ENCODE results near the gene ALDH3B1.
A peak's percentile ranks its signal among the peaks of the same experiment; 100 is the strongest.

The ALDH3B1 gene

GRCh38 chr11:68040957-68041591, 30.9 kb downstream of the ALDH3B1 start:
- H3K27me3 Mint-ChIP-seq: no peaks in the 10 kb centered on the region
- H3K4me1 Mint-ChIP-seq: peaks cover 37% of the 10 kb centered on the region
- no peak for DNase-seq (ENCODE audit: low spot score in 2 of 2)
- H3K4me3 Mint-ChIP-seq: peak overlapping the region; percentile 91
- ATAC-seq (replicated peaks; ENCODE audit: extremely low read depth, poor library complexity, severe bottlenecking): no peak
- no peaks in the 10 kb centered on the region for H3K9me3 Mint-ChIP-seq
- peak overlapping the region; percentile 90 for H3K27ac Mint-ChIP-seq (ENCODE audit: low read depth)
- peaks cover 12% of the 10 kb centered on the region for H3K36me3 Mint-ChIP-seq (ENCODE audit: insufficient read depth)

DNA sequence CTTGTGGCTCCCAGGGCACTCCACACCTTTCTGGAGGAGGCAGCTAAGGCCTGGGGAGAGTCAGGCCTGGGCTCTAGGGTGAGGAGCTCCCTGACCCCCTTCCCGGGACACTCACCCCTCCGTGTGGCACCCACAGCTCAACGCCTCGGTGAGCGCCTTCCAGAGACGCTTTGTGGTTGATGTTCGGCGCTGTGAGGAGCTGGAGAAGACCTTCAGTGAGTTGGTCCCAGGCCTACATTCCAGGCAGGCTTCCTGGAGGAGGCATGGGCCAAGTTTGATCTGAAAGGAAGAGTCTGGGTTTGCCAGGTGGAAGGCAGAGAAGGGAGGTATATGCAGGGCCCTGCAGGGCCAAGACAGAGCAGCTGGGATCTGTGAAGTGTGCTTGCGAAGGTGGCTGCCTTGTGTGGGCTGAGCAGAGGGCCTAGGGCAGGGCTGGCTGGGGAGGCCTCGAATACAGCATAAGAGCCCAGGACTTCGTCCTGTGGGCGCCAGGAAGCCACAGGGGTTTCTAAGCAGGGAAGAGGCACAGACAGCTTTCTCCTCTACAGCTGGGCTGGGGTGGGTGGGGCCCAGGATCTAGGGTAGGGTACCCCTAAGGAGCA, 31.6 kb downstream of the ALDH3B1 start:
- no peaks in the 10 kb centered on the region for H3K27me3 Mint-ChIP-seq
- peak overlapping the region; percentile 91 for H3K4me3 Mint-ChIP-seq
- H3K27ac Mint-ChIP-seq (ENCODE audit: low read depth): no peak overlapping the region
- H3K9me3 Mint-ChIP-seq: no peaks in the 10 kb centered on the region
- no peak for DNase-seq (ENCODE audit: low spot score in 2 of 2)
- peaks cover 13% of the 10 kb centered on the region for H3K36me3 Mint-ChIP-seq (ENCODE audit: insufficient read depth)
- peaks cover 34% of the 10 kb centered on the region for H3K4me1 Mint-ChIP-seq
- ATAC-seq (replicated peaks; ENCODE audit: extremely low read depth, poor library complexity, severe bottlenecking): no peak

GRCh38 chr11:68042219-68043028, 32.3 kb downstream of the ALDH3B1 start:
- Mint-ChIP-seq H3K36me3 (ENCODE audit: insufficient read depth) (peaks cover 12% of the 10 kb centered on the region), H3K27ac (ENCODE audit: low read depth) (no peak overlapping the region), H3K9me3 (no peaks in the 10 kb centered on the region), H3K4me3 (no peak overlapping the region), H3K4me1 (peaks cover 27% of the 10 kb centered on the region), H3K27me3 (no peaks in the 10 kb centered on the region)
- DNase-seq (ENCODE audit: low spot score in 2 of 2): no peak
- ATAC-seq (replicated peaks; ENCODE audit: extremely low read depth, poor library complexity, severe bottlenecking): no peak

DNA sequence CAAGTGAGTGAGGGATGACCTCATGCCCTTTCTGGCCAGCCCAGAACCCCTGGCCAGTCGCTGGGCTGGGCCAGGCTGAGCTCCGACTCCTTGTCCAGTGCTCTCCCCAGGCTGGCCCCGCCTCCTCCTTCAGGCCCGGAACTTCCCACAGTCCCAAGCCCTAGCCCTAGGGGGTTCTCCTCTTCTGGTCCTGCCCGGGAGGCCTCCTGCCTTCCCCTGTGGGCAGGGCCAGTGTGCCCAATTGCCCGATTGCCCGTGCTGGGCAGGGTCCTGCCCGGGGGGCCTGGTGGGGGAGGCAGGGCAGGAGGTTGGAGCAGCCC, 32.9 kb downstream of the ALDH3B1 start:
- DNase-seq (ENCODE audit: low spot score in 2 of 2) (no peak), ATAC-seq (replicated peaks; ENCODE audit: extremely low read depth, poor library complexity, severe bottlenecking) (no peak)
- Mint-ChIP-seq H3K4me1 (peaks cover 25% of the 10 kb centered on the region), H3K4me3 (no peak overlapping the region), H3K27ac (ENCODE audit: low read depth) (no peak overlapping the region), H3K9me3 (no peaks in the 10 kb centered on the region), H3K27me3 (no peaks in the 10 kb centered on the region), H3K36me3 (ENCODE audit: insufficient read depth) (peaks cover 15% of the 10 kb centered on the region)

DNA sequence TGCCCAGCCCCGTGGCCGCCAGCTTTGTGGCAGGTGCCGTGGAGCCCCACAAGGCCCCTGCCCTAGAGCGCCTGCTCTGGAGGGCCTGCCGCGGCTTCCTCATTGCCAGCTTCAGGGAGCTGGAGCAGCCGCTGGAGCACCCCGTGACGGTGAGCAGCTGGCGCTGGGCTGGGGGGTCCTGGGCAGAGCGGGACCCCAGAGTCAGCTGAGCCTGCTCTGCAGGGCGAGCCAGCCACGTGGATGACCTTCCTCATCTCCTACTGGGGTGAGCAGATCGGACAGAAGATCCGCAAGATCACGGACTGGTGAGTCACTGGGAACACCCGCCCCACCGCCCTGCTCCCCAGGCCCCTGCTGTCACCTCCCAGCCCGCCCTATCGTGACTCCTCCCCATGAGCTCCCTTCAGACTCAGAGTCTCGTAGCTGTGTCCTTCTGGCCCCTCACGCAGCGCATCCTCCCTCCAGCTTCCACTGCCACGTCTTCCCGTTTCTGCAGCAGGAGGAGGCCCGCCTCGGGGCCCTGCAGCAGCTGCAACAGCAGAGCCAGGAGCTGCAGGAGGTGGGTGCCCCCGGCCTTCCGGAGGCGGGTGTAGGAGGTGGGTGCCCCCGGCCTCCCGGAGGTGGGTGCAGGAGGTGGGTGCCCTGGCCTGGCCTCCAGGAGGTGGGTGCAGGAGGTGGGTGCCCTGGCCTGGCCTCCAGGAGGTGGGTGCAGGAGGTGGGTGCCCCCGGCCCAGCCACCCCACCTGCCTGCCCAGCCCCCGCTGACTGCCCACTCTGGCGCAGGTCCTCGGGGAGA, 33.4 kb downstream of the ALDH3B1 start:
- Mint-ChIP-seq H3K9me3 (no peaks in the 10 kb centered on the region), H3K36me3 (ENCODE audit: insufficient read depth) (peaks cover 13% of the 10 kb centered on the region), H3K4me3 (no peak overlapping the region), H3K4me1 (peaks cover 25% of the 10 kb centered on the region), H3K27ac (ENCODE audit: low read depth) (no peak overlapping the region), H3K27me3 (no peaks in the 10 kb centered on the region)
- ATAC-seq (replicated peaks; ENCODE audit: extremely low read depth, poor library complexity, severe bottlenecking) (no peak), DNase-seq (ENCODE audit: low spot score in 2 of 2) (no peak)

DNA sequence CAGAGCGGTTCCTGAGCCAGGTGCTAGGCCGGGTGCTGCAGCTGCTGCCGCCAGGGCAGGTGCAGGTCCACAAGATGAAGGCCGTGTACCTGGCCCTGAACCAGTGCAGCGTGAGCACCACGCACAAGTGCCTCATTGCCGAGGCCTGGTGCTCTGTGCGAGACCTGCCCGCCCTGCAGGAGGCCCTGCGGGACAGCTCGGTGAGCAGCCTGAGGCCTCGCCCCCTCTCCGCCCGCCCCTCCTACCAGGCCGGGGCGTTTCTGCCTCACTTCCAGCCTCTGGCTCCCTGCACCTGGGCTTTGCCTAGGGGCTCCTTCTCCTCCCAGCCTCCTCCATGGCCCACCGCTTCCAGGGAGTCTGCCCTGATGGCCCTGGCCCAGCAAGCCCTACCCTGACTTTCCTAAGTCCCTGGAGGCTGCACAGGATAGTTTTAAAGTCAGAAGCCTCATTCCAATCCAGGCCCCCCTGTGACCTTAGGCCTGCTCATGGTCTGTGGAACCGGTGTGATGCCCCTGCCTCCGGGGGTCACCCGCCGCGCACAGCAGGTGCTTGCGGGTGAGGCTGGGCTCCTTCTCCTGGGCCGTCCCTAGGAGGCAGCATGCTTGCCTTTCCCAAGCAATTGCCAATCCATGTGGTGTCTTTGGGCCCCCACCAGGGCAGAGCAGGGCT, 34.2 kb downstream of the ALDH3B1 start:
- ATAC-seq (replicated peaks; ENCODE audit: extremely low read depth, poor library complexity, severe bottlenecking): no peak
- H3K9me3 Mint-ChIP-seq: no peaks in the 10 kb centered on the region
- H3K27ac Mint-ChIP-seq (ENCODE audit: low read depth): no peak overlapping the region
- peaks cover 16% of the 10 kb centered on the region for H3K36me3 Mint-ChIP-seq (ENCODE audit: insufficient read depth)
- peak overlapping the region; percentile 27 for H3K4me3 Mint-ChIP-seq
- peaks cover 22% of the 10 kb centered on the region for H3K4me1 Mint-ChIP-seq
- H3K27me3 Mint-ChIP-seq: no peaks in the 10 kb centered on the region
- DNase-seq (ENCODE audit: low spot score in 2 of 2): no peak

DNA sequence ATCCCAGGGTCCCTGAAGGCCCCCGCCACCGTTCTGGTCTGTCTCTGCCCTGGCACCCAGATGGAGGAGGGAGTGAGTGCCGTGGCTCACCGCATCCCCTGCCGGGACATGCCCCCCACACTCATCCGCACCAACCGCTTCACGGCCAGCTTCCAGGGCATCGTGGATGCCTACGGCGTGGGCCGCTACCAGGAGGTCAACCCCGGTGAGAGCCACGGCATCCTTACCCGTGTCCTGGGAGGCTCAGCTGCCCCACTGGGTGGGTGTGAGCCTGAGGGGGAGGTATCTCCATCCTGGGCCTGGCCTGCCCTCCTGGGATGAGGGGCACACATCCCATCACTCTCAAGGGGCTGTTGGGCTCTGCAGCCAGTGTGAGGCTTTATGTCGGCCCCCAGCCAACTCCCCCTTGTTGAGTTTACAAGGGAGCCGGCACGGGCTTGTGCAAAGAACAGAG, 34.8 kb downstream of the ALDH3B1 start:
- DNase-seq (ENCODE audit: low spot score in 2 of 2) (no peak), ATAC-seq (replicated peaks; ENCODE audit: extremely low read depth, poor library complexity, severe bottlenecking) (no peak)
- peaks cover 16% of the 10 kb centered on the region for H3K36me3 Mint-ChIP-seq (ENCODE audit: insufficient read depth)
- H3K27me3 Mint-ChIP-seq: no peaks in the 10 kb centered on the region
- no peaks in the 10 kb centered on the region for H3K9me3 Mint-ChIP-seq
- peaks cover 16% of the 10 kb centered on the region for H3K4me1 Mint-ChIP-seq
- H3K27ac Mint-ChIP-seq (ENCODE audit: low read depth): no peak overlapping the region
- H3K4me3 Mint-ChIP-seq: no peak overlapping the region

DNA sequence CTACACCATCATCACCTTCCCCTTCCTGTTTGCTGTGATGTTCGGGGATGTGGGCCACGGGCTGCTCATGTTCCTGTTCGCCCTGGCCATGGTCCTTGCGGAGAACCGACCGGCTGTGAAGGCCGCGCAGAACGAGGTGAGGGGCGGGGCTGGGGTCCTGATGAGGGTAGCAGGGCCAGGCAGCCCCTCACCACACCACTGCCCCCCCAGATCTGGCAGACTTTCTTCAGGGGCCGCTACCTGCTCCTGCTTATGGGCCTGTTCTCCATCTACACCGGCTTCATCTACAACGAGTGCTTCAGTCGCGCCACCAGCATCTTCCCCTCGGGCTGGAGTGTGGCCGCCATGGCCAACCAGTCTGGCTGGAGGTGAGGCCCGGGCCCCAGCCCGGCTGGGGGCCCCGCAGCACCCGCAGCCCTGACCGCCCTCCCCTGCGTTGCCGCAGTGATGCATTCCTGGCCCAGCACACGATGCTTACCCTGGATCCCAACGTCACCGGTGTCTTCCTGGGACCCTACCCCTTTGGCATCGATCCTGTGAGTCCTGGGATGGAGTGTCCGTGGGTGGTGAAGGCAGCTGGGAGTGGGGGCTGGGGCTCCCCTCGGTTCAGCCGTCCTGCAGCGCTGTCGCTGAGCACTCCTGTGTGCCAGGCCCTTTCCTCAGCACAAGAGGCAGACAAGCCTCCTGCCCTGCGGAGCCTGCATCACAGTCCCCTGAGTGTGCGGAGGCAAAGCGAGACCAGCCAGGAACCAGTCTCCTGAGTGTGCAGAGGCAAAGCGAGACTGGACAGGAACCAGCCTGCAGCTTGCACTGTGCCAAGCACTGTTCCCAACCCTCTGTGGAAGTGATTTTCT, 37.5 kb downstream of the ALDH3B1 start:
- Mint-ChIP-seq H3K27ac (ENCODE audit: low read depth) (no peak overlapping the region), H3K9me3 (no peaks in the 10 kb centered on the region), H3K4me1 (no peaks in the 10 kb centered on the region), H3K36me3 (ENCODE audit: insufficient read depth) (peaks cover 13% of the 10 kb centered on the region), H3K4me3 (no peak overlapping the region), H3K27me3 (no peaks in the 10 kb centered on the region)
- ATAC-seq (replicated peaks; ENCODE audit: extremely low read depth, poor library complexity, severe bottlenecking) (no peak), DNase-seq (ENCODE audit: low spot score in 2 of 2) (no peak)

DNA sequence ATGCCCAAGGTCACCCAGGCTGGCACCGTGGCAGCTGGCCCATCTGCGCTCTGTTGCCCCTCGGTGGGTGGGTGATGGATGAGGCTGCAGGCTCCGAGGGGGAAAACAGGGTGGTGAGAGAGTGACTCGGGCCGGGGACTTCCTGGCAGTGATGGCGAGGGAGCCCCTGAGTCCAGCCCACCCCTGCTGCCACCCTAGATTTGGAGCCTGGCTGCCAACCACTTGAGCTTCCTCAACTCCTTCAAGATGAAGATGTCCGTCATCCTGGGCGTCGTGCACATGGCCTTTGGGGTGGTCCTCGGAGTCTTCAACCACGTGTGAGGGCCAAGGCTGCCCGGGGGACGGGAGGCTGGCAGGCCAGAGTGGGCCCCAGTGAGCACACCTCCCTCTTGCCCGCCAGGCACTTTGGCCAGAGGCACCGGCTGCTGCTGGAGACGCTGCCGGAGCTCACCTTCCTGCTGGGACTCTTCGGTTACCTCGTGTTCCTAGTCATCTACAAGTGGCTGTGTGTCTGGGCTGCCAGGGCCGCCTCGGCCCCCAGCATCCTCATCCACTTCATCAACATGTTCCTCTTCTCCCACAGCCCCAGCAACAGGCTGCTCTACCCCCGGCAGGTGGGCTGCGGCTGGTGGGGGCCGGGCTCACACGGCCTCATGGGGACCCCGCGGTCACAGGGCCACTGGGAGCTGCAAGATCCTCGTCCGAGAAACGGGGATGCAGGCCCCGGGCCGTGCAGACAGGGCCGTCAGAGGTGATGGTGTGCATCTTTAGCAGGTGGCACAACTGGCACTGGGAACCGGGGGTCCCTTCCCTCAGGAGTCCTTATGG, 38.8 kb downstream of the ALDH3B1 start:
- Mint-ChIP-seq H3K9me3 (no peaks in the 10 kb centered on the region), H3K27me3 (no peaks in the 10 kb centered on the region), H3K36me3 (ENCODE audit: insufficient read depth) (peaks cover 15% of the 10 kb centered on the region), H3K27ac (ENCODE audit: low read depth) (no peak overlapping the region), H3K4me1 (no peaks in the 10 kb centered on the region), H3K4me3 (no peak overlapping the region)
- ATAC-seq (replicated peaks; ENCODE audit: extremely low read depth, poor library complexity, severe bottlenecking) (no peak), DNase-seq (ENCODE audit: low spot score in 2 of 2) (no peak)

DNA sequence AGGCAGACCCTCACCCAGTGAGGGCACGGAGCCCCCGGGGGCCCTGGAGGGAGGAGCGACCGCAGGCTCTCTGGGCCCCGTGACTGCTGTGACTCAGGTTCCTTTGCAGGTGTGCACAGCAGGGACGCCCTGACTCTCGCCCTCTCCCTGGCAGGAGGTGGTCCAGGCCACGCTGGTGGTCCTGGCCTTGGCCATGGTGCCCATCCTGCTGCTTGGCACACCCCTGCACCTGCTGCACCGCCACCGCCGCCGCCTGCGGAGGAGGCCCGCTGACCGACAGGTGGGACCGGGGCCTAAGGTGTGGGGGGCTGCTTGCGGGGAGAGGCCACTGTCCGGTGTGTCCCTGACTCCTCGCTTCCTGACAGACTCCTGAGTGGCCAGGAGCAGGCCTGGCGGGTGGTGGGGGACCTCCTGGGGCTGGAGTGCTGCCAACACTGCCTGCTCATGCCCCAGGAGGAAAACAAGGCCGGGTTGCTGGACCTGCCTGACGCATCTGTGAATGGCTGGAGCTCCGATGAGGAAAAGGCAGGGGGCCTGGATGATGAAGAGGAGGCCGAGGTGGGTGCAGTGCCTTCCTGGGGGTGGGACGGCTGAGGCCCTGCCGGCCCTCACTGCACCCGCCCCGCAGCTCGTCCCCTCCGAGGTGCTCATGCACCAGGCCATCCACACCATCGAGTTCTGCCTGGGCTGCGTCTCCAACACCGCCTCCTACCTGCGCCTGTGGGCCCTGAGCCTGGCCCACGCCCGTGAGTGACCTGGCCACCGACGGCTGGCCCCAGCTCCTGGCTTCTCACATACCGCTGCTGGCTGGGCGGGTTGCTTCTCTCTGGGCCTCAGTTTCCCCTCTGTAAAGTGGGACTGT, 39.6 kb downstream of the ALDH3B1 start:
- no peaks in the 10 kb centered on the region for H3K4me1 Mint-ChIP-seq
- H3K9me3 Mint-ChIP-seq: no peaks in the 10 kb centered on the region
- peaks cover 15% of the 10 kb centered on the region for H3K36me3 Mint-ChIP-seq (ENCODE audit: insufficient read depth)
- no peak for DNase-seq (ENCODE audit: low spot score in 2 of 2)
- no peaks in the 10 kb centered on the region for H3K27me3 Mint-ChIP-seq
- H3K4me3 Mint-ChIP-seq: no peak overlapping the region
- no peak overlapping the region for H3K27ac Mint-ChIP-seq (ENCODE audit: low read depth)
- ATAC-seq (replicated peaks; ENCODE audit: extremely low read depth, poor library complexity, severe bottlenecking): no peak

Measured in central memory CD8-positive, alpha-beta T cell (primary cell).